AG09319 (cell line): ENCODE measurements around the gene KRT77.

Source experiments
- DNase-seq: peaks from one replicate; pipeline ENCODE4 v3.0.0-alpha.2; 2010; ENCODE audit warnings: low read depth; ENCODE audit errors: extremely low read depth
- CTCF ChIP-seq: IDR thresholded peaks from 2 replicates; pipeline ENCODE4 v1.5.1; 2011; ENCODE audit warnings: low read depth, mild to moderate bottlenecking, inconsistent platforms, low read length, moderate library complexity

KRT77 gene

GRCh38 chr12:52641468-52641867 is 61.9 kb downstream of the KRT77 start:
- DNase-seq = no peak
- no peak for TF ChIP-seq CTCF
